Limb (tissue), 2 donors: Measurements from ENCODE around the gene TFDP1.
A peak's percentile ranks its signal among the peaks of the same experiment; 100 is the strongest.

ENCODE experiments used
- DNase-seq, 2 donors: peaks; one replicate each; pipeline ENCODE4 v3.0.0-alpha.2; 2016; ENCODE audit errors: extremely low spot score in 2 of 2

The TFDP1 gene

GRCh38 chr13:113565526-113566226 lies 18.9 kb upstream of the TFDP1 start:
- no peak for DNase-seq

GRCh38 chr13:113566227-113566561 lies 18.4 kb upstream of the TFDP1 start:
- DNase-seq: no peak

DNA sequence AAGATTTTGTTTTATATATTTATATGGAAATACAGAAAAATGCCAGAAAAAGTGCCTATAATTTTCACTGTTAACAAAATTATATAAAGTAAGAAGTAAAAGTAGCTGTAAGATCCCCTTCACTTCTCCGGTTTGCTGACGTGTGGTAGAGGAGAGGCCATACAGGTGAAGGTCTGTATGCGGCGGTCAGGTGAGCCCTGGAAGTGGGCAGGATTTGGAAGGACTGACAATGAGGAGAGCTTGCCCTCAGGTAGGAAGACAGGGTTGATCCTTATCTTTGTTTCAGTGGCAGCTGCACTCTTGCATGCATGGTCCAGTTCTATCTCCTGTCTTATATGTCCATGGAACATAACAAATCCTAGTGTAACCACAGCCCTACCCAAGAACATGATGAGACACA lies 16.9 kb upstream of the TFDP1 start:
- no peak for DNase-seq

GRCh38 chr13:113573065-113573464 lies 11.5 kb upstream of the TFDP1 start:
- no peak for DNase-seq

DNA sequence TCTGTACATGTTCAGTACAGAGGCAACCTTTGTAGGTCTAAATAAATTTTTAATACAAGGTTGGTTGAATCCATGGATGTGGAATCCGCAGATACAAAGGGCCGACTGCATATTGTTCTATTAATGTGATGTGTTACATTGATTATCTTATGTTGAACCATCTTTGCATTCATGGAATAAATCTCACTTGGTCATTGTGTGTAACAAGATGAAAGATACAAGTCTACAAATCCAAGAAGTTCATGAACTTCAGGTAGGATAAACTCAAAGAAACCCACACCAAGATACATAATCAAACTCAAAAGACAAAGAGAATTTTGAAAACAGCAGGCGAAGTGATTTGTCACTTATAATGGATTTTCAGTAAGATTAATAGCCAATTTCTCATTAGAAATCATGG lies 8.0 kb upstream of the TFDP1 start:
- DNase-seq: no peak

DNA sequence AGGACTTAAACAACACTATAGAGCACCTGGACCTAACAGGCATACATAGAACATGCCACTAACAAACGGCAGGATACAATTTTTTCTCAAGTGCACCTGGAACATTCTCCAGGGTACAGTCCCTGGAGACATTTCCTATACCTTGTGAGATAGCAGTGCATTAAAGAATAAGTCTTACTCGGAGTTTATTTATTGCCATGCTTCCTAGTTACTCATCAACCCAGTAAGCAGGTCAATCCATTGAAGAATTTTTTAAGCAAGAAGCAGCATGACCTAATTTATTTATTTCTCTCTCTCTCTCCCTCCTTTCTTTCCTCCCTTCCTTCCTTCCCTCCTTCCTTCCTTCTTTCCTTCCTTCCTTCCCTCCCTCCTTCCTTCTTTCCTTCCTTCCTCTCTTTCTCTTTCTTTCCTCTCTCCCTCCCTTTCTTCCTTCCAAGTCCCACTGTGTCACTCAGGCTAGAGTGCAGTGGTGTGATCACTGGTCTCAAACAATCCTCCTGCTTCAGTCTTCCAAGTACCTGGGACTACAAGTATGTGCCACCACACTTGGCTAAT lies 6.6 kb upstream of the TFDP1 start:
- DNase-seq: no peak

DNA sequence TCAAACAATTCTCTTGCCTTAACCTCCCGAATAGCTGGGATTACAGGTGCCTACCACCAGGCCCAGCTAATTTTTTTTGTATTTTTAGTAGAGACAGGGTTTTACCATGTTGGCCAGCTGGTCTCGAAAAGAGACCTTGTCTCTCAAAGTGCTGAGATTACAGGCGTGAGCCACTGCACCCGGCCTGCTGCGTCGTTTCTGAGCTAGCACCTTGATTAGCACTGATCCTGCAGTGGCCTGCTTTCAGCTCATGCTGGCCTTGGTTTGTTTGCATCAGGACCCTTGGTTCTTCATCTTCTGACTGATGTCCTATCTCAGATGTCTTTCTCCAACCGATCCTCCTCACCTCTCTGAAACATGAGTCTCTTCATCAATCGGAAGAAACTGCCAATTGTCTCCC lies 4.9 kb upstream of the TFDP1 start:
- DNase-seq: no peak

GRCh38 chr13:113581871-113582270 lies 2.7 kb upstream of the TFDP1 start:
- no peak for DNase-seq

DNA sequence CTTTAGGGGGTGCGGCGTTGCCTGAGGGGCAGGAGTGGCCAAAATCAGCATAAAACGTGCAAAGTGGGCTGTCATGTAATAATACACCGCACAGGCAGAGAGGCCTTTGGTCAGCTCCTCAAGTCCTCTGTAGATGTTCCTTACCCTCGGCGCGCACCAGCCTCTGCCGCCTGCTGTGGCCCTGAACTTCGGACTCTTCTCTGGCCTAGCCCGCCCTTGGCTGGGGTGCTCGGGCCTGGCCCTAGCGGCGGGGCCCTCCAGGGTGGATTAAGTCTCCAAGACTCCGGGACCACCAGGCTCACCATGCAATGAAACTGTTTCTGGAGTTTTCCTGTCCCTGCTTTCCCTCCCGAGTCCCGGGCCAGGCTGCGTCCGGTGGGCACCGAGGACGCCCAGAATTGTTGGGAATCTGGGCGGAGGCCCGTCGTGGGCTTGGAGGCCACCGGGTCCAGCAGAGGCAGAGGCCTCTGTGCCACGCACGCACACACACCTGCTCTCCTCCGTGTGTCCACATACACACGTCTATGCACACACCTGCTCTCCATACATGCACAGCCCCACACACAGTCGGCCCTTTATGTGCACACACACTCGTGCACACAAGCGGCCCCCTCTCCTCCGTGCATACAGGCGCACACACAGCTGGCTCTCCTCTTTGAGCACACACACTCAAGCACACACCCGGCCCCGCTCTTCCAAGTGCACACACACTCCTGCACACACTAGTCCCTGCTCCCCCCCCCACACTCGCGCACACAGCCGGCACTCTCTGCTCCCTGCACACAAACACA lies 1.5 kb upstream of the TFDP1 start:
- peak in 1 of 2 donors; percentile 35 for DNase-seq

- peak in 1 of 2 donors; percentile 45 for DNase-seq
Observed at GRCh38 chr13:113584870-113585671, 518 bp downstream of the TFDP1 start.

- DNase-seq: peak in 1 of 2 donors; percentile 4
Observed at GRCh38 chr13:113585896-113586295, 1.3 kb downstream of the TFDP1 start.

- DNase-seq: peak in 1 of 2 donors; percentile 17
Observed at GRCh38 chr13:113586661-113587479, 2.3 kb downstream of the TFDP1 start.

DNA sequence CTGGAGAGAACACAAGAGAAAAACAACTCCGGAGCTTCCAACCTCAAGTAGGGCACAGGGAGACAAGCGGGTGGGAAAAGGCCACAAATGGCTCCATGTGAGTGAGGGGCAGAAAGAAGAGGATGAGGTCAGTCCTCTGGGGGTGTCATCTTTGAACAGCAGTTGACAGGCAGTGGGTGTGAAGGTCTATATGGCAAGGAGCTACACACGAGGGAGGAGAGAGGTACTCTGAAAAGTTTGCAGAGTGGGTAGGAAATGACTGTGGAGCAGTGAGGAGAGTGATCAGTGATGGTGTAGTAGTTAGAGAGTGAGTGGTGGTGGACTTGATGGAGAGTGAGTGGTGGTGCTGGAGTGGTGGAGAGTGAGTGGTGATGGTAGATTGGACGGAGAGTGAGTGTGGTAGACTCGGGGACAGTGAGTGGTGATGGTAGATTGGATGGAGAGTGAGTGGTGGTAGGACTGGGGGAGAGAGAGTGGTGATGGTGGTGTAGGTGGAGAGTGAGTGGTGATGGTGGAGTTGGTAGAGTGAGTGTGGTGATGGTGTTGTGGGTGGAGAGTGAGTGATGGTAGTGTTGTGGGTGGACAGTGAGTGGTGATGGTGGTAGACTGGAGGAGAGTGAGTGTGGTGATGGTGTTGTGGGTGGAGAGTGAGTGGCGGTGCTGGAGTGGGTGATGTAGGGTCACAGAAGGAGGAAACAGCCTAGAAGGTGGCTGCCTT lies 4.0 kb downstream of the TFDP1 start:
- no peak for DNase-seq

- peak in 1 of 2 donors; percentile 14 for DNase-seq
Observed at GRCh38 chr13:113589251-113589960, 4.9 kb downstream of the TFDP1 start.

DNA sequence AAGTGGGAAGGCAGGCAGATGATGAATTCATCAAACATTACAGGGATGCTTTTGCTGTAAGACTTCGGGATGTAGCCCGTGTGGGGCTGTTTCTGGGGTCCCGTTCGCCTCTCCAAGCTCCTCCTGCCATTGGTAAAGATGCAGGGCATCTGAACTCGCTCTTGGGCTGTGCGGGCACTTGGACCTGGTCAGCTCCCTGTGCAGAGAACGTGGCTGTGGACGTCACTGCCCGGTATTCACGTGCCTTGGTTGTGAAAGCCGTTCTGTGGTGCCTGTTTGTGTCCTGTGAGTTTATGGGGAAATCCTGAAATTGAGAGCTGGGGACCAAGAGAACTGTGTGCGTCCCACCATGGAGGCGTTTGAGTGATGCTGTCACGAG lies 5.4 kb downstream of the TFDP1 start:
- peak in 1 of 2 donors; percentile 23 for DNase-seq

GRCh38 chr13:113591750-113592149 lies 7.2 kb downstream of the TFDP1 start:
- DNase-seq: peak in 1 of 2 donors; percentile 6

DNA sequence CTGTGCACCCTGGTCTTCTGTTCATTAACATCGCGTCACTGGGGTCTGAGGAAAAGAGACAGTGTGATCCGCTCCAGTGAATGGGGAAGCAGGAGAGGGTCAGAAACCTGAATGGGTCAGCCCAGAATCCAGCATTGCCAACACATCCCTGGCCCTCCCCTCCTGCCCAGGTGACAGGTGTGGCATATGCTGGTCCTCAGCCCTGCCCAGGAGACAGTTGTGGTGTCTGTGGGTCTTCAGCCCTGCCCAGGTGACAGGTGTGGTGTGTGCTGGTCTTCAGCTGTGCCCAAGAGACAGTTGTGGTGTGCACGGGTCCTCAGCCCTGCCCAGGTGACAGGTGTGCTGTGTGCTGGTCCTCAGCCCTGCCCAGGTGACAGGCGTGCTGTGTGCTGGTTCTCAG lies 8.0 kb downstream of the TFDP1 start:
- DNase-seq: peak in 1 of 2 donors; percentile 20

DNA sequence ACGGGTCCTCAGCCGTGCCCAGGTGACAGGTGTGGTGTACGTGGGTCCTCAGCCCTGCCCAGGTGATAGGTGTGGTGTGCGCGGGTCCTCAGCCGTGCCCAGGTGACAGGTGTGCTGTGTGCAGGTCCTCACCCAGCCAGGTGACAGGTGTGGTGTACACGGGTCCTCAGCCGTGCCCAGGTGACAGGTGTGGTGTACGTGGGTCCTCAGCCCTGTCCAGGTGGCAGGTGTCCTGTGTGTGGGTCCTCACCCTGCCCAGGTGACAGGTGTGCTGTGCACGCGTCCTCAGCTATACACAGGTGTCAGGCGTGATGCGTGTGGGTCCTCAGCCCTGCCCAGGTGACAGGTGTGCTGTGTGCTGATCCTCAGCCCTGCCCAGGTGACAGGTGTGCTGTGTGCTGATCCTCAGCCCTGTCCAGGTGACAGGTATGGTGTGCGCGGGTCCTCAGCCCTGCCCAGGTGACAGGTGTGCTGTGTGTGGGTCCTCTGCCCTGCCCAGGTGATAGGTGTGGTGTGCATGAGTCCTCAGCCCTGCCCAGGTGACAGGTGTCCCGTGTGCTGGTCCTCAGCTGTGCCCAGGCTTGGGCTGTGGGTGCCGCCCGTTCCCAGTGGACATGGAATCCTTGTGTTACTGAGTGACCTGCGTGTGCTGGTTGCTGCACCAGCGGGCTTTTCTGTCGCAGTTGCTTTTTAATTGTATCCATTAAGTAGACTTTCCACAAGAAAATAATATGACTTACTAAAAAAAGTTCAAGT lies 9.7 kb downstream of the TFDP1 start:
- DNase-seq: peak in 1 of 2 donors; percentile 10

DNA sequence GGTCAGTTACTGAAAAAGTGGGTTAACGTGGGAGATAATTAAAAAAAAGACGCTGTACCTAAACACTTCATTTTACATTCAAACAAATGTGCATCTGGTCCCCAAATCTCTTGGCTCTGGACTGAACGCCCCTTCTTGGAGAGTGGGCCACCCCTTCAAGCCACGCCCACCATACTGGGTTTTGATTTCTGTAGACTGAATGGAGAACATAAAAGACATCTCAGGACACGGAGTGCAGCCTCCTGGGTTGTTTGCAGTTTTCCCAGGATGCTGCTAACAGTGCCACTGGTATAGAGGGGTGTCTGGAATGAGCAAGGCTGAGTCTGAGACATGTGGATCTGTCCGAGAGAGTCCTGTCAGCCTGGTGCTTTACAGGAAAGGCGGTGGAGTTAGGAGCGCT lies 10.6 kb downstream of the TFDP1 start:
- DNase-seq: peak in 1 of 2 donors; percentile 1
